ENCODE data around the gene DCAKD. TPM values are rescaled to one million over a fixed set of nuclear protein-coding genes. Genes with fewer than 3 reads are reported as not detected.

The DCAKD gene
- total and polyA plus RNA-seq, 2 donors (not counting 3 experiments of a cell fraction or from before 2014, with no cell fraction given): 30.8 to 36.5 TPM

DNA sequence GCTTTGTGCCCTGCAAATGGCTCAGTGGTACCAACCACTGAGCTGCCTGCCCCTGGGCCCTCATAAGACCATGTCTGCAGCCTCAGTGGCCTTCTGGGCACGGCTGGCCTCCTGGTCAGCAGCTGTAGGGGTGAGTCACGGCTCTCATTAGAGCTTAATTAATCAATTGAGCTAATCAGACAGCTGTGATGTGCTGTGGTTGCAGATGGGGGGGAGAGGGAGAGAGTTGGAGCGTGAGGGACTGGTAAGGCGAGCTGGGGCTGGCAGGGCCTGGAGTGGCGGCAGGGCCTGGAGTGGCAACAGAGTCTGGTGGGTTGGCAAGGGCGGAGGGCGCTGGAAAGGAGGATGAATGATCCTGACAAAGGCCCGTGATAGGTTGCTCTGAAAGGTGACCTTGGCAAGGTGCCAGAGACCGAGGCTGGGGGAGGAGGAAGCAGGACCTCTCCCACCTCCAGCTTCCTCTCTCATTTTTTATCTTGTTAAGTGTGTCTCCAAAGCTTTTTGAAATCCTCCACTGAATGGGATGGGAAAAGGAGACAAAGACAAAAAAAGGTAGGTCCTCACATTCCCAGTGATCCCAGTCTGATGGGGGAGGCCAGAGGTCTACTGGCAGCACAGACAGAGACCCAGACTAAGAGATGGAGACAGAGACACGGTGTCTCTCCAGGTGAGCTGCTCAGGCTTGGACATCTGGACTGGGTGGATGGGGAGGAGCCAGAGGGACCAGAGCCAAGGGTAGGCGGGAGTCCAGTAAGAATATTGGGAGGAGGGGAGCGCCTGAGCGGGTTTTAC is 41.6 kb downstream of the DCAKD start:
- no peaks in the 10 kb centered on the region for H3K9me1 ChIP-seq (replicated peaks; ENCODE audit: control insufficient read depth, extremely low read depth, insufficient read depth, low read length)
- dilution Hi-C loops (cut with MboI; ENCODE audit: extremely low pct_ligation_motif_present, low sequenced_read_pairs): no loop called here
- BruUV-seq (replicated peaks): no TSS peak
- TF ChIP-seq, protein P1, sequence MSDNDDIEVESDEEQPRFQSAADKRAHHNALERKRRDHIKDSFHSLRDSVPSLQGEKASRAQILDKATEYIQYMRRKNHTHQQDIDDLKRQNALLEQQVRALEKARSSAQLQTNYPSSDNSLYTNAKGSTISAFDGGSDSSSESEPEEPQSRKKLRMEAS (IDR thresholded peaks at IDR 0.05; ENCODE audit: insufficient read depth, insufficient read length): no peak
- TF ChIP-seq EZH2 (IDR thresholded peaks at IDR 0.05; ENCODE audit: borderline replicate concordance, low read depth, low read length, severe bottlenecking) (no peak), MYC (IDR thresholded peaks at IDR 0.05; ENCODE audit: low read depth, low read length) (no peak), GATA2 (IDR thresholded peaks at IDR 0.05; ENCODE audit: insufficient read depth, insufficient read length, low read depth, low read length) (no peak), POLR2AphosphoS5 (IDR thresholded peaks at IDR 0.05; ENCODE audit: insufficient read depth, low read depth, low read length) (no peak), POLR2A (IDR thresholded peaks at IDR 0.05; ENCODE audit: low read depth, low read length) (no peak)
- TF ChIP-seq, protein P2, sequence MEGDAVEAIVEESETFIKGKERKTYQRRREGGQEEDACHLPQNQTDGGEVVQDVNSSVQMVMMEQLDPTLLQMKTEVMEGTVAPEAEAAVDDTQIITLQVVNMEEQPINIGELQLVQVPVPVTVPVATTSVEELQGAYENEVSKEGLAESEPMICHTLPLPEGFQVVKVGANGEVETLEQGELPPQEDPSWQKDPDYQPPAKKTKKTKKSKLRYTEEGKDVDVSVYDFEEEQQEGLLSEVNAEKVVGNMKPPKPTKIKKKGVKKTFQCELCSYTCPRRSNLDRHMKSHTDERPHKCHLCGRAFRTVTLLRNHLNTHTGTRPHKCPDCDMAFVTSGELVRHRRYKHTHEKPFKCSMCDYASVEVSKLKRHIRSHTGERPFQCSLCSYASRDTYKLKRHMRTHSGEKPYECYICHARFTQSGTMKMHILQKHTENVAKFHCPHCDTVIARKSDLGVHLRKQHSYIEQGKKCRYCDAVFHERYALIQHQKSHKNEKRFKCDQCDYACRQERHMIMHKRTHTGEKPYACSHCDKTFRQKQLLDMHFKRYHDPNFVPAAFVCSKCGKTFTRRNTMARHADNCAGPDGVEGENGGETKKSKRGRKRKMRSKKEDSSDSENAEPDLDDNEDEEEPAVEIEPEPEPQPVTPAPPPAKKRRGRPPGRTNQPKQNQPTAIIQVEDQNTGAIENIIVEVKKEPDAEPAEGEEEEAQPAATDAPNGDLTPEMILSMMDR (IDR thresholded peaks at IDR 0.05; ENCODE audit: extremely low read depth in 1 of 2, insufficient read depth in 1 of 2, low read depth in 1 of 2, low read length in 2 of 2): no peak
- no peak for FAIRE-seq
- no peaks in the 10 kb centered on the region for H3K9me3 ChIP-seq (replicated peaks; ENCODE audit: control insufficient read depth, insufficient read depth, low read length)
- no peaks in the 10 kb centered on the region for H3K4me1 ChIP-seq (ENCODE audit: control insufficient read depth, extremely low read depth, insufficient read depth, low read length)
- peaks cover 4 to 9% of the 10 kb centered on the region in 2 experiments for H3K27me3 ChIP-seq (ENCODE audit: control insufficient read depth in 2 of 2, insufficient read depth in 2 of 2, low read length in 2 of 2)
- POLR2A ChIA-PET: no interaction called here
- CTCF ChIA-PET: interaction anchor here (1.2 to 1.7 kb wide), 2 partner anchors 10 to 90 kb away, joined by 3 to 6 read pairs; no protein-coding TSS in a partner anchor
- no peak overlapping the region for H2AFZ ChIP-seq (ENCODE audit: low read depth, low read length)
- DNase-seq (ENCODE audit: low read depth, low spot score): no peak
- no peaks in the 10 kb centered on the region for H4K20me1 ChIP-seq (replicated peaks; ENCODE audit: control insufficient read depth, extremely low read depth, insufficient read depth, low read length)
- no peak overlapping the region for H3K27ac ChIP-seq (ENCODE audit: insufficient read depth, low read depth, low read length)
- H3K9ac ChIP-seq (replicated peaks; ENCODE audit: extremely low read depth, insufficient read depth, low read length): no peak overlapping the region
- no peak overlapping the region for H3K4me3 ChIP-seq (replicated peaks in 1 of 3; ENCODE audit: insufficient read depth in 1 of 3, low read depth in 1 of 3, low read length in 3 of 3)
- no peaks in the 10 kb centered on the region for H3K36me3 ChIP-seq (ENCODE audit: control insufficient read depth in 2 of 2, extremely low read depth in 1 of 2, insufficient read depth in 2 of 2, low read length in 2 of 2)
- no peak overlapping the region for H3K4me2 ChIP-seq (ENCODE audit: insufficient read depth, low read length)
- H3K79me2 ChIP-seq (ENCODE audit: control insufficient read depth, insufficient read depth, low read length): no peaks in the 10 kb centered on the region
- intact Hi-C loops (cut with micrococcal nuclease): no loop called here
